ENCODE data around the gene CAB39. TPM values are rescaled to one million over a fixed set of nuclear protein-coding genes. Genes with fewer than 3 reads are reported as not detected.
"Not testable (repeated sequence)": the region's sequence is repeated elsewhere in the genome, so short reads cannot be mapped to it uniquely, and the experiment has no call there.

CAB39 gene
- total RNA-seq, 2 experiments from 2014 or later, result 128 to 129 TPM

DNA sequence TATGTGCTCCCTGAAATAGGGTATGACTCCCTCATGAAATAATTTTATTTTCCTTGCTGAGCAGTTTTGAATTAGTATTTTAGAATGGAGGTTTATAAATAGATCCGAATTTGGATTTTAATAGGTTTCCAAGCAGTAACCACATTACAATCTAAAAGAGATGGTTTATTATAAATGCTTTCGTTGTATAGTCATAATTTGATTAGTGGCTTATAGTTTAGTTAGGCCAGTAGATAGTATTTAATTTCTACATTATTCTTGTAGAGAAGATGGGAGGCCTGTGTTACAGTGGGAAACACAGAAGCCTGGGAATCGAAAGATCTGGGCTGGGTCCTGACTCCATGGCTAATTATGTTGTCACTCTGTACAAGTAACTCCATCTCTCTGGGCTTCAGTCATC lies 6.7 kb downstream of the CAB39 start:
- intact Hi-C loops (cut with micrococcal nuclease), result loop anchor here (5.0 to 10.0 kb wide), 2 partner anchors 33 to 305 kb away; partner anchors contain the start of gene SP100
- Mint-ChIP-seq H3K9me3 (no peaks in the 10 kb centered on the region), H3K4me3 (no peak overlapping the region), H3K27ac (peak overlapping the region; percentile 53), H3K4me1 (ENCODE audit: low read depth) (peaks cover 90% of the 10 kb centered on the region), H3K36me3 (peaks cover 47% of the 10 kb centered on the region), H3K27me3 (no peaks in the 10 kb centered on the region)
- POLR2A ChIA-PET, result no interaction called here
- CTCF ChIA-PET, result no interaction called here
- DNase-seq, result no peak

DNA sequence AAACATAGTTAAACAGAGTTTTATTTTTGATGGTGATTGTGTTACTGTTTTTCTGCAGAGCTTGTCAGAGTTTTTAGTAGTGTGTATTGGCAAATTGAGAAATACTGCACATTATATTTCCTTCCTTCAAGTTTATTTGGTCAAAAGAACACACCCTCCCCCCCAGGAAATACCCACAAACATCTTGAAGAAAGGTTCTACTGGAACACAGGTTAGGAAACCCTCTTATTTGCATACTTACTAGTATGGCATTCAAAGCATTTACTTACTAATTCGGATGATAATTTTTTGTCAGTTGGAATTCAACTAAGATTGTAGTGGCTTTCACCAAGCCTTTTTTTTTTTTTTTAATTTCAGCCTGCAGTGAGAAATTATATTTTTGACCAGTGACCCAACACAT lies 9.1 kb downstream of the CAB39 start:
- ChIA-PET CTCF (interaction anchor here (1.4 kb wide), 1 partner anchor 8 kb away, joined by 10 read pairs; no protein-coding TSS in a partner anchor), POLR2A (interaction anchor here (0.6 to 2.5 kb wide), 2 partner anchors 8 to 119 kb away, joined by 4 to 15 read pairs; no protein-coding TSS in a partner anchor)
- H3K27me3 Mint-ChIP-seq, result no peaks in the 10 kb centered on the region
- DNase-seq, result no peak
- H3K9me3 Mint-ChIP-seq, result no peaks in the 10 kb centered on the region
- no peak overlapping the region for H3K4me3 Mint-ChIP-seq
- peaks cover 47% of the 10 kb centered on the region for H3K36me3 Mint-ChIP-seq
- intact Hi-C loops (cut with micrococcal nuclease), result loop anchor here (1.0 kb wide), 1 partner anchor 15 kb away; no protein-coding TSS in a partner anchor
- H3K27ac Mint-ChIP-seq, result peak overlapping the region; percentile 79
- H3K4me1 Mint-ChIP-seq (ENCODE audit: low read depth), result peaks cover 89% of the 10 kb centered on the region

- DNase-seq, result no peak
- ChIA-PET CTCF (interaction anchor here (0.6 to 2.0 kb wide), 5 partner anchors 8 to 83 kb away, joined by 3 to 10 read pairs (median 3); no protein-coding TSS in a partner anchor), POLR2A (interaction anchor here (0.8 to 2.5 kb wide), 2 partner anchors 9 to 11 kb away, joined by 3 to 15 read pairs; no protein-coding TSS in a partner anchor)
- peak overlapping the region; percentile 82 for H3K27ac Mint-ChIP-seq
- H3K27me3 Mint-ChIP-seq, result no peaks in the 10 kb centered on the region
- H3K9me3 Mint-ChIP-seq, result no peaks in the 10 kb centered on the region
- peaks cover 45% of the 10 kb centered on the region for H3K36me3 Mint-ChIP-seq
- peaks cover 85% of the 10 kb centered on the region for H3K4me1 Mint-ChIP-seq (ENCODE audit: low read depth)
- H3K4me3 Mint-ChIP-seq, result peak overlapping the region; percentile 6
- intact Hi-C loops (cut with micrococcal nuclease), result loop anchor here (1.0 kb wide), 1 partner anchor 14 kb away; no protein-coding TSS in a partner anchor
Observed at GRCh38 chr2:230722207-230722885, 9.7 kb downstream of the CAB39 start.

GRCh38 chr2:230723363-230723762 lies 10.7 kb downstream of the CAB39 start:
- H3K36me3 Mint-ChIP-seq, result peaks cover 47% of the 10 kb centered on the region
- H3K9me3 Mint-ChIP-seq, result no peaks in the 10 kb centered on the region
- ChIA-PET CTCF (interaction anchor here (0.6 to 2.0 kb wide), 4 partner anchors 9 to 75 kb away, joined by 3 to 10 read pairs (median 8); no protein-coding TSS in a partner anchor), POLR2A (interaction anchor here (0.6 to 2.5 kb wide), 2 partner anchors 10 to 719 kb away, joined by 3 to 15 read pairs; no protein-coding TSS in a partner anchor)
- H3K27me3 Mint-ChIP-seq, result no peaks in the 10 kb centered on the region
- intact Hi-C loops (cut with micrococcal nuclease), result loop anchor here (1.0 kb wide), 1 partner anchor 9 kb away; no protein-coding TSS in a partner anchor
- peak; percentile 44 for DNase-seq
- peak overlapping the region; percentile 77 for H3K27ac Mint-ChIP-seq
- peaks cover 76% of the 10 kb centered on the region for H3K4me1 Mint-ChIP-seq (ENCODE audit: low read depth)
- peak overlapping the region; percentile 16 for H3K4me3 Mint-ChIP-seq

GRCh38 chr2:230724957-230725356 lies 12.3 kb downstream of the CAB39 start:
- intact Hi-C loops (cut with micrococcal nuclease); CTCF ChIA-PET: not testable (repeated sequence)

GRCh38 chr2:230731512-230731911 lies 18.9 kb downstream of the CAB39 start:
- H3K9me3 Mint-ChIP-seq, result no peaks in the 10 kb centered on the region
- CTCF ChIA-PET, result interaction anchor here (1.2 to 1.5 kb wide), 2 partner anchors 12 to 19 kb away, joined by 3 to 4 read pairs; partner anchors contain the start of gene CAB39
- H3K4me1 Mint-ChIP-seq (ENCODE audit: low read depth), result peaks cover 64% of the 10 kb centered on the region
- no peaks in the 10 kb centered on the region for H3K27me3 Mint-ChIP-seq
- intact Hi-C loops (cut with micrococcal nuclease), result no loop called here
- DNase-seq, result no peak
- POLR2A ChIA-PET, result no interaction called here
- no peak overlapping the region for H3K4me3 Mint-ChIP-seq
- H3K27ac Mint-ChIP-seq, result no peak overlapping the region
- peaks cover 14% of the 10 kb centered on the region for H3K36me3 Mint-ChIP-seq

More at GRCh38 chr2:230724957-230725356, 12.3 kb downstream of the CAB39 start:
- Mint-ChIP-seq H3K4me1 (ENCODE audit: low read depth) (peaks cover 69% of the 10 kb centered on the region), H3K36me3 (peaks cover 50% of the 10 kb centered on the region)
- H3K27ac Mint-ChIP-seq, DNase-seq, H3K27me3 Mint-ChIP-seq, H3K9me3 Mint-ChIP-seq, H3K4me3 Mint-ChIP-seq: not testable (repeated sequence)
- POLR2A ChIA-PET, result interaction anchor here (0.5 to 0.6 kb wide), 2 partner anchors 63 to 65 kb away, joined by 3 to 5 read pairs; no protein-coding TSS in a partner anchor

DNA sequence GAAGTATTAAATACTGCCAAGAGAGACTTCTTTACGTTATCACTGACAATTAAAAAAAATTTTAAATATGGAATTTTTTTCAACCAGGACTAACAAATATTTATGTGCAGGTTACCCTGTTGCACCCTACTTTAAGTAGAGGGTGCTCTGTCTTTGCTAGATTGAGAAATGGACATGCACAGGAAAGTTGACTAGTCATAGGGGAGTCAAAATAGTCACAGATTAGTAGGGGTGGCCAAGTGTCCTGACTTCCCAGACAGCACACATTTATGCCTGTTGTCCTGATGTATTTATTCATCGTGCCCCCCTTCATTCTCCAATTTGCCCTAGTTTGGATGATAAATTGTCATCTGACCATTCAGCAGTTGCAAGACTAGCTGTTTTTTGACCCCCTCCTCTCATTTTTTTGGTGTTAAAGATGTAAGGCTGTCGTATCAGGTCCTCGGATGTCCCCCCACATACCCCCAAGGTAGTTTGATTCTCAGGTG lies 20.3 kb downstream of the CAB39 start:
- Mint-ChIP-seq H3K4me3 (no peak overlapping the region), H3K27me3 (no peaks in the 10 kb centered on the region), H3K27ac (no peak overlapping the region), H3K36me3 (peaks cover 12% of the 10 kb centered on the region), H3K9me3 (no peaks in the 10 kb centered on the region), H3K4me1 (ENCODE audit: low read depth) (peaks cover 75% of the 10 kb centered on the region)
- POLR2A ChIA-PET, result interaction anchor here (0.7 kb wide), 1 partner anchor 10 kb away, joined by 3 read pairs; no protein-coding TSS in a partner anchor
- intact Hi-C loops (cut with micrococcal nuclease), result no loop called here
- CTCF ChIA-PET, result no interaction called here
- no peak for DNase-seq

DNA sequence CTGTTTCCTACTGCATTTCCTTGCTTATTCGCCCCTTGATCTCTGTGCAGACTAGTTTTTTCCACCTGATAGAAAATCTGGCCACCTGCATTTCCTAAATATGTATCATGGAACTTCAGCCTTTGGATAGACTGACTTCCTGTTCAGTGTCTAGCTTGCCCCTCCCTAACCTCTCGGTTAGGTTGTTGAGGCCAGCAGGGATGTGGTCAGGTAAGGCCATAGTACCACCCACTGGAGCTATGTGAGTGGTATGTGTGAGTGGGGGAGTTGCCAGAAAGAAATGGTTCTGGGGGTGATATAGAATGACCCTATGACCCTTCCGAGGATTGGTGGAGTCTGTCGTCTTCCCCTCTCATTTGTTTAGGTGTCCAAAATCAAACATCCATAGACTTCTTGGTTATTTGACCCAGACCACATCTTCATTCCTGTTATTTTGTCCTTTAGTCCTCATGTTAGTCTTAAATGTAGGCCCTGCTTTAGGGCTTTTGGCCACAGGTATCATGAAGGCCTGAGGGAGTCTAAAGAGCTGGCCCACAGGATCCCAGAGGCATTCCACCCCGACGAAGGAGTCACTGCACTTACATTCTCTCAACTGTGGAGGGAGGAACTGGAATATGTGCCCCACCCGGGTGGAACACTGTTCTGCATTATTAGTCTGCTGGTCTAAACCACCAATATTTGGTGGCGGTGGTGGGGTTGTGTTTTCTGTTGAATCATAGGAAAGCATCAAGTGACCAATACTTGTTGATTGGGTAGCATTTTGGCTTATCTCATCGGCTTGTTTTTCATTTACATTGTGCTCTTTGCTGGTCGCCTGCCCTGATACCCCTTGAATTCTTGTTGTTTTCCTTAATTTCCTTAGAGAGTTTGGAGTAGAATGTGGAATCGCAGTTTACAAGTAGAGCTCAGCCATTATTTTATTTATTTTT lies 21.9 kb downstream of the CAB39 start:
- peaks cover 9% of the 10 kb centered on the region for H3K36me3 Mint-ChIP-seq
- no peak for DNase-seq
- H3K4me3 Mint-ChIP-seq, result no peak overlapping the region
- no peaks in the 10 kb centered on the region for H3K9me3 Mint-ChIP-seq
- peaks cover 78% of the 10 kb centered on the region for H3K4me1 Mint-ChIP-seq (ENCODE audit: low read depth)
- no peaks in the 10 kb centered on the region for H3K27me3 Mint-ChIP-seq
- H3K27ac Mint-ChIP-seq, result no peak overlapping the region
- intact Hi-C loops (cut with micrococcal nuclease), result loop anchor here (5.0 kb wide), 1 partner anchor 38 kb away; no protein-coding TSS in a partner anchor
- CTCF ChIA-PET, result no interaction called here
- POLR2A ChIA-PET, result no interaction called here

- ChIA-PET POLR2A (no interaction called here), CTCF (interaction anchor here (1.1 to 1.3 kb wide), 3 partner anchors 14 to 63 kb away, joined by 3 to 6 read pairs (median 4); no protein-coding TSS in a partner anchor)
- Mint-ChIP-seq H3K4me1 (ENCODE audit: low read depth) (peaks cover 83% of the 10 kb centered on the region), H3K36me3 (peaks cover 19% of the 10 kb centered on the region), H3K27ac (peak overlapping the region; percentile 23), H3K27me3 (no peaks in the 10 kb centered on the region), H3K9me3 (no peaks in the 10 kb centered on the region), H3K4me3 (no peak overlapping the region)
- intact Hi-C loops (cut with micrococcal nuclease), result loop anchor here (1.0 to 5.0 kb wide), 3 partner anchors 14 to 36 kb away; no protein-coding TSS in a partner anchor
- DNase-seq, result no peak
Observed at GRCh38 chr2:230735884-230736283, 23.2 kb downstream of the CAB39 start.

- ChIA-PET POLR2A (no interaction called here), CTCF (no interaction called here)
- Mint-ChIP-seq H3K9me3 (no peaks in the 10 kb centered on the region), H3K27ac (no peak overlapping the region), H3K4me1 (ENCODE audit: low read depth) (peaks cover 79% of the 10 kb centered on the region), H3K27me3 (no peaks in the 10 kb centered on the region), H3K4me3 (no peak overlapping the region), H3K36me3 (peaks cover 25% of the 10 kb centered on the region)
- no peak for DNase-seq
- intact Hi-C loops (cut with micrococcal nuclease), result loop anchor here (2.0 to 5.0 kb wide), 2 partner anchors 14 to 35 kb away; no protein-coding TSS in a partner anchor
Observed at GRCh38 chr2:230737300-230737699, 24.7 kb downstream of the CAB39 start.

- intact Hi-C loops (cut with micrococcal nuclease), result loop anchor here (2.0 to 5.0 kb wide), 2 partner anchors 13 to 34 kb away; no protein-coding TSS in a partner anchor
- Mint-ChIP-seq H3K27ac (peak overlapping the region; percentile 63), H3K9me3 (no peaks in the 10 kb centered on the region), H3K4me1 (ENCODE audit: low read depth) (peaks cover 79% of the 10 kb centered on the region), H3K27me3 (no peaks in the 10 kb centered on the region), H3K36me3 (peaks cover 29% of the 10 kb centered on the region), H3K4me3 (no peak overlapping the region)
- CTCF ChIA-PET, result no interaction called here
- POLR2A ChIA-PET, result interaction anchor here (1.0 kb wide), 1 partner anchor 10 kb away, joined by 3 read pairs; no protein-coding TSS in a partner anchor
- no peak for DNase-seq
Observed at GRCh38 chr2:230737791-230738226, 25.2 kb downstream of the CAB39 start.

Measured in activated CD4-positive, alpha-beta memory T cell treated with anti-CD3 and anti-CD28 coated beads for 36 hours (primary cell).